GM19372 (cell line): ENCODE data around the gene LRRC8C.
A peak's percentile ranks its signal among the peaks of the same experiment; 100 is the strongest.
"Not testable (repeated sequence)": the region's sequence is repeated elsewhere in the genome, so short reads cannot be mapped to it uniquely, and the experiment has no call there.

Experiments used
- ATAC-seq: cut with Tn5 transposase; IDR thresholded peaks from one replicate; pipeline ENCODE4 v1.9.1; 2021; ENCODE audit warnings: mild to moderate bottlenecking, low read depth, moderate library complexity; ENCODE audit not compliant: unreplicated experiment

LRRC8C gene

GRCh38 chr1:89701746-89702241 is 68.9 kb downstream of the LRRC8C start:
- no peak for ATAC-seq

- ATAC-seq = no peak
Measured at GRCh38 chr1:89702520-89703045, 69.7 kb downstream of the LRRC8C start.

- ATAC-seq = no peak
Measured at GRCh38 chr1:89703469-89703868, 70.5 kb downstream of the LRRC8C start.

- no peak for ATAC-seq
Measured at GRCh38 chr1:89704014-89704413, 71.1 kb downstream of the LRRC8C start.

GRCh38 chr1:89704885-89705284 is 72.0 kb downstream of the LRRC8C start:
- ATAC-seq = not testable (repeated sequence)

- ATAC-seq = peak; percentile 79
Measured at GRCh38 chr1:89705901-89706699, 73.2 kb downstream of the LRRC8C start.

- ATAC-seq = peak; percentile 28
Measured at GRCh38 chr1:89706700-89707012, 73.7 kb downstream of the LRRC8C start.

GRCh38 chr1:89708751-89709375 is 75.9 kb downstream of the LRRC8C start:
- ATAC-seq = no peak

GRCh38 chr1:89710498-89711139 is 77.7 kb downstream of the LRRC8C start:
- no peak for ATAC-seq

- no peak for ATAC-seq
Measured at GRCh38 chr1:89711140-89711778, 78.3 kb downstream of the LRRC8C start.

GRCh38 chr1:89712420-89712819 is 79.5 kb downstream of the LRRC8C start:
- ATAC-seq = no peak

- ATAC-seq = no peak
Measured at GRCh38 chr1:89715677-89716076, 82.8 kb downstream of the LRRC8C start.

- peak; percentile 84 for ATAC-seq
Measured at GRCh38 chr1:89719502-89720306, 86.8 kb downstream of the LRRC8C start.

- ATAC-seq = no peak
Measured at GRCh38 chr1:89720839-89721238, 87.9 kb downstream of the LRRC8C start.

GRCh38 chr1:89721351-89721750 is 88.4 kb downstream of the LRRC8C start:
- no peak for ATAC-seq

GRCh38 chr1:89723144-89723543 is 90.2 kb downstream of the LRRC8C start:
- no peak for ATAC-seq

- no peak for ATAC-seq
Measured at GRCh38 chr1:89723863-89724262, 90.9 kb downstream of the LRRC8C start.

GRCh38 chr1:89724369-89725010 is 91.6 kb downstream of the LRRC8C start:
- no peak for ATAC-seq

- no peak for ATAC-seq
Measured at GRCh38 chr1:89725011-89725370, 92.1 kb downstream of the LRRC8C start.

- no peak for ATAC-seq
Measured at GRCh38 chr1:89725631-89726030, 92.7 kb downstream of the LRRC8C start.
